MCF 10A (cell line): ENCODE data around the gene TCAP. TPM values are rescaled to one million over a fixed set of nuclear protein-coding genes. Genes with fewer than 3 reads are reported as not detected.

Experiments used
- BruUV-seq: library from RNA; stranded (reverse); fragments of 400-500 nt; replicated peaks from 2 replicates; lab custom pipeline; 2021; lab: Mats Ljungman, UMichigan
- CTCF ChIA-PET: fragments of 300-600 bp; sonication (Branson Sonifier 250); formaldehyde crosslinking; extraction: SDS; loops from one replicate; lab custom pipeline; 2021; ENCODE audit warnings: antibody characterized with exemption, inconsistent platforms; lab: Yijun Ruan, JAX
- POLR2A ChIA-PET: fragments of 300-600, 350-650 bp; sonication (Branson Sonifier 250); formaldehyde crosslinking; extraction: SDS; loops from one replicate; lab custom pipeline; 2020; ENCODE audit warnings: antibody characterized with exemption, inconsistent platforms; lab: Yijun Ruan, JAX
- DNase-seq: peaks from one replicate; pipeline ENCODE4 v3.0.0-alpha.2; 2018; ENCODE audit not compliant: unreplicated experiment
- H3K27ac Mint-ChIP-seq: one replicate; pipeline ENCODE4 v1.8.0; 2022; ENCODE audit warnings: mild to moderate bottlenecking, low read depth, mixed read lengths; ENCODE audit not compliant: unreplicated experiment
- H3K27me3 Mint-ChIP-seq: one replicate; pipeline ENCODE4 v1.8.0; 2022; ENCODE audit warnings: mixed read lengths; ENCODE audit not compliant: insufficient read depth, unreplicated experiment
- H3K36me3 Mint-ChIP-seq: one replicate; pipeline ENCODE4 v1.8.0; 2022; ENCODE audit warnings: mild to moderate bottlenecking, moderate library complexity, mixed read lengths; ENCODE audit not compliant: insufficient read depth, unreplicated experiment
- H3K4me1 Mint-ChIP-seq: one replicate; pipeline ENCODE4 v1.8.0; 2022; ENCODE audit warnings: mixed read lengths; ENCODE audit not compliant: insufficient read depth, unreplicated experiment
- H3K4me3 Mint-ChIP-seq: one replicate; pipeline ENCODE4 v1.8.0; 2022; ENCODE audit warnings: mild to moderate bottlenecking, moderate library complexity, mixed read lengths; ENCODE audit not compliant: unreplicated experiment
- H3K9me3 Mint-ChIP-seq: one replicate; pipeline ENCODE4 v1.8.0; 2022; ENCODE audit warnings: mixed read lengths; ENCODE audit not compliant: unreplicated experiment
- intact Hi-C: fragments of 100-400 bp; cut with micrococcal nuclease; formaldehyde crosslinking; loops from 2 replicates; pipeline ENCODE4 v1.14.1; 2022
- total RNA-seq: library from RNA; stranded (reverse); gene quantifications from 2 replicates; pipeline ENCODE4 v1.2.3, GENCODE V29; 2022
- TF ChIP-seq, protein P1 (sequence below): fragments of 200-600 bp; IDR thresholded peaks from one replicate; pipeline ENCODE4 v1.8.0; 2022; ENCODE audit warnings: antibody characterized with exemption, mild to moderate bottlenecking; ENCODE audit not compliant: unreplicated experiment

The TCAP gene
- total RNA-seq, 1 experiment from 2014 or later = 0.37 TPM

- BruUV-seq = no TSS peak
- no peaks in the 10 kb centered on the region for H3K27me3 Mint-ChIP-seq
- peaks cover 4% of the 10 kb centered on the region for H3K4me1 Mint-ChIP-seq
- DNase-seq = no peak
- intact Hi-C loops = no loop called here
- H3K27ac Mint-ChIP-seq = no peak overlapping the region
- TF ChIP-seq, protein P1, sequence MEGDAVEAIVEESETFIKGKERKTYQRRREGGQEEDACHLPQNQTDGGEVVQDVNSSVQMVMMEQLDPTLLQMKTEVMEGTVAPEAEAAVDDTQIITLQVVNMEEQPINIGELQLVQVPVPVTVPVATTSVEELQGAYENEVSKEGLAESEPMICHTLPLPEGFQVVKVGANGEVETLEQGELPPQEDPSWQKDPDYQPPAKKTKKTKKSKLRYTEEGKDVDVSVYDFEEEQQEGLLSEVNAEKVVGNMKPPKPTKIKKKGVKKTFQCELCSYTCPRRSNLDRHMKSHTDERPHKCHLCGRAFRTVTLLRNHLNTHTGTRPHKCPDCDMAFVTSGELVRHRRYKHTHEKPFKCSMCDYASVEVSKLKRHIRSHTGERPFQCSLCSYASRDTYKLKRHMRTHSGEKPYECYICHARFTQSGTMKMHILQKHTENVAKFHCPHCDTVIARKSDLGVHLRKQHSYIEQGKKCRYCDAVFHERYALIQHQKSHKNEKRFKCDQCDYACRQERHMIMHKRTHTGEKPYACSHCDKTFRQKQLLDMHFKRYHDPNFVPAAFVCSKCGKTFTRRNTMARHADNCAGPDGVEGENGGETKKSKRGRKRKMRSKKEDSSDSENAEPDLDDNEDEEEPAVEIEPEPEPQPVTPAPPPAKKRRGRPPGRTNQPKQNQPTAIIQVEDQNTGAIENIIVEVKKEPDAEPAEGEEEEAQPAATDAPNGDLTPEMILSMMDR = no peak
- no peaks in the 10 kb centered on the region for H3K36me3 Mint-ChIP-seq
- H3K4me3 Mint-ChIP-seq = no peak overlapping the region
- ChIA-PET CTCF (interaction anchor here (0.6 to 1.0 kb wide), 3 partner anchors 14 to 472 kb away, joined by 3 to 4 read pairs (median 3); no protein-coding TSS in a partner anchor), POLR2A (interaction anchor here (1.0 kb wide), 1 partner anchor 18 kb away, joined by 4 read pairs; no protein-coding TSS in a partner anchor)
- H3K9me3 Mint-ChIP-seq = no peaks in the 10 kb centered on the region
Measured at GRCh38 chr17:39677542-39678339, 12.6 kb downstream of the TCAP start.

GRCh38 chr17:39678340-39679116, 13.4 kb downstream of the TCAP start:
- TF ChIP-seq, protein P1 = no peak
- Mint-ChIP-seq H3K27me3 (no peaks in the 10 kb centered on the region), H3K4me3 (no peak overlapping the region), H3K4me1 (peaks cover 4% of the 10 kb centered on the region), H3K36me3 (no peaks in the 10 kb centered on the region), H3K27ac (no peak overlapping the region), H3K9me3 (no peaks in the 10 kb centered on the region)
- intact Hi-C loops = no loop called here
- ChIA-PET POLR2A (interaction anchor here (1.0 kb wide), 2 partner anchors 17 to 21 kb away, joined by 3 to 4 read pairs; partner anchors contain the start of gene ERBB2), CTCF (interaction anchor here (0.6 to 1.0 kb wide), 3 partner anchors 24 to 473 kb away, joined by 3 to 4 read pairs (median 3); no protein-coding TSS in a partner anchor)
- no TSS peak for BruUV-seq
- DNase-seq = no peak

GRCh38 chr17:39679521-39680192, 14.5 kb downstream of the TCAP start:
- Mint-ChIP-seq H3K4me3 (no peak overlapping the region), H3K27me3 (no peaks in the 10 kb centered on the region), H3K27ac (no peak overlapping the region), H3K36me3 (no peaks in the 10 kb centered on the region), H3K9me3 (no peaks in the 10 kb centered on the region), H3K4me1 (peaks cover 4% of the 10 kb centered on the region)
- ChIA-PET POLR2A (interaction anchor here (1.0 kb wide), 1 partner anchor 20 kb away, joined by 3 read pairs; the partner anchor contains the start of gene ERBB2), CTCF (interaction anchor here (0.6 kb wide), 1 partner anchor 310 kb away, joined by 3 read pairs; no protein-coding TSS in a partner anchor)
- DNase-seq = no peak
- no TSS peak for BruUV-seq
- TF ChIP-seq, protein P1 = no peak
- intact Hi-C loops = no loop called here
